Measurements from ENCODE around the gene PRR14L.
A peak's percentile ranks its signal among the peaks of the same experiment; 100 is the strongest.

Gene PRR14L

GRCh38 chr22:31733580-31734079 is 16.3 kb downstream of the PRR14L start:
- in situ Hi-C loops (cut with MboI; ENCODE audit: low sequenced_read_pairs, unreplicated experiment) = no loop called here
- no peak for TF ChIP-seq CTCF (IDR thresholded peaks at IDR 0.05; ENCODE audit: borderline replicate concordance, control extremely low read depth, extremely low read depth, insufficient read depth, missing control alignments)

GRCh38 chr22:31732089-31732829 is 17.7 kb downstream of the PRR14L start:
- no peak for TF ChIP-seq CTCF (IDR thresholded peaks at IDR 0.05; ENCODE audit: borderline replicate concordance, control extremely low read depth, extremely low read depth, insufficient read depth, missing control alignments)
- in situ Hi-C loops (cut with MboI; ENCODE audit: low sequenced_read_pairs, unreplicated experiment) = no loop called here
- DNase-seq (ENCODE audit: low spot score) = no peak

More at GRCh38 chr22:31733580-31734079, 16.3 kb downstream of the PRR14L start:
- DNase-seq (ENCODE audit: low spot score) = no peak

DNA sequence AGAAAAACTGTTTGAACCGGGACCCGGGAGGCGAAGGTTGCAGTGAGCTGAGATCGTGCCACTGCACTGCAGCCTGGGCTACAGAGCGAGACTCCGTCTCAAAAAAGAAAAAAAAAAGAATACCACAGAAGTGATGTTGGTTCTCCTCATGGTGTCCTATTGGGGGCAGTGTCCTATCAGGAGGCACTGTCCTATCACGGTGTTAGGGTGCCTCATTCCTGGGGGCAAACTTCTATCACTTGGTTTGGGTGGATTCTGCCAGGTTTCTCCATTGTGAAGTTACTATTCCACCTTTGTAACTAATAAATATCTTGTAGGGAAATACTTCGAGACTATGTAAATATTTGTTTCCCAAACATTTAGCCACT is 19.6 kb downstream of the PRR14L start:
- in situ Hi-C loops (cut with MboI; ENCODE audit: low sequenced_read_pairs, unreplicated experiment) = no loop called here
- no peak for DNase-seq (ENCODE audit: low spot score)
- peak; percentile 12 for TF ChIP-seq CTCF (IDR thresholded peaks at IDR 0.05; ENCODE audit: borderline replicate concordance, control extremely low read depth, extremely low read depth, insufficient read depth, missing control alignments)

- in situ Hi-C loops (cut with MboI; ENCODE audit: low sequenced_read_pairs, unreplicated experiment) = no loop called here
Measured at GRCh38 chr22:31728857-31729256, 21.1 kb downstream of the PRR14L start.

DNA sequence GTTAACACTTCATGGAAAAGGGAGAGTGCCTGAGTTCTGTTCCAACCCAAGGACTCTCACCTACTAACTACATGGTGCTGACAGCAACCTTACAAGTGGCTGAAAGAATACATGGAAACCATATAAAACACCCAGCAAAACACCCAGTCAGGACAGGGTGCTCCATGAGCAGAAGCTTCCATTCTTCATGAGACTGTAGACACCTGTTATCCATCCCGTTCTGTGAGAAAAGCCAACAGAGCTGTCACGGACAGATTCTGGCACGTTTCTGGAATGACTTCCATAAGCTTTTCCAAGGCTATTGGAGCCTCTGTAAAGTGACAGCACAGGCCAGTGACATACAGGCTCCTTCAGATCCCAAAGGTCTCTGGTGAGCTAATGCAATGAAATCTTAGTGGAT is 23.2 kb downstream of the PRR14L start:
- in situ Hi-C loops (cut with MboI; ENCODE audit: low sequenced_read_pairs, unreplicated experiment) = no loop called here
- DNase-seq (ENCODE audit: low spot score) = no peak
- no peak for TF ChIP-seq CTCF (IDR thresholded peaks at IDR 0.05; ENCODE audit: borderline replicate concordance, control extremely low read depth, extremely low read depth, insufficient read depth, missing control alignments)

More at GRCh38 chr22:31728857-31729256, 21.1 kb downstream of the PRR14L start:
- no peak for DNase-seq (ENCODE audit: low spot score)
- no peak for TF ChIP-seq CTCF (IDR thresholded peaks at IDR 0.05; ENCODE audit: borderline replicate concordance, control extremely low read depth, extremely low read depth, insufficient read depth, missing control alignments)

- in situ Hi-C loops (cut with MboI; ENCODE audit: low sequenced_read_pairs, unreplicated experiment) = no loop called here
- TF ChIP-seq CTCF (IDR thresholded peaks at IDR 0.05; ENCODE audit: borderline replicate concordance, control extremely low read depth, extremely low read depth, insufficient read depth, missing control alignments) = no peak
- no peak for DNase-seq (ENCODE audit: low spot score)
Measured at GRCh38 chr22:31723723-31724122, 26.2 kb downstream of the PRR14L start.
